Uterus (tissue), 4 donors: Measurements from ENCODE around the gene HLA-DQA2. TPM values are rescaled to one million over a fixed set of nuclear protein-coding genes. Genes with fewer than 3 reads are reported as not detected.
"Not testable (repeated sequence)": the region's sequence is repeated elsewhere in the genome, so short reads cannot be mapped to it uniquely, and the experiment has no call there.

Experiments used
- DNase-seq, 2 donors: peaks; one replicate each; pipeline ENCODE4 v3.0.0-alpha.2; 2019 to 2020
- H3K27ac ChIP-seq, 2 donors: fragments of 200-600 bp; sonication (generic); 1 replicate in 1 of 2; 2 replicates in 1 of 2; pipeline ENCODE4 v1.5.1; 2016 to 2018
- H3K27me3 ChIP-seq, 2 donors: fragments of 200-600 bp; sonication (generic); one replicate each; pipeline ENCODE4 v1.5.1; 2018 to 2019; ENCODE audit warnings: control low read depth in 1 of 2
- H3K36me3 ChIP-seq, 2 donors: fragments of 200-600 bp; sonication (generic); one replicate each; pipeline ENCODE4 v1.5.1; 2019; ENCODE audit warnings: control low read depth in 1 of 2
- H3K4me1 ChIP-seq, 2 donors: fragments of 200-600 bp; sonication (generic); one replicate each; pipeline ENCODE4 v1.5.1; 2018 to 2019; ENCODE audit warnings: control low read depth in 1 of 2
- H3K4me3 ChIP-seq, 2 donors: fragments of 200-600 bp; sonication (generic); 1 replicate in 1 of 2; 2 replicates in 1 of 2; pipeline ENCODE4 v1.5.1; 2018 to 2019; ENCODE audit warnings: mild to moderate bottlenecking in 1 of 2
- H3K9me3 ChIP-seq, 2 donors: fragments of 200-600 bp; sonication (generic); one replicate each; pipeline ENCODE4 v1.5.1; 2019; ENCODE audit warnings: control low read depth in 1 of 2
- CTCF ChIP-seq, 4 experiments: fragments of 200-600 bp in 2 of 4; fragments of 450-650 bp in 2 of 4; sonication (generic) in 2 of 4; IDR thresholded peaks; one replicate each; pipeline ENCODE4 v1.5.1; 2016 to 2019; ENCODE audit warnings: antibody characterized with exemption in 4 of 4, mild to moderate bottlenecking in 2 of 4, moderate library complexity in 1 of 4
- POLR2A ChIP-seq, 2 donors: fragments of 450-650 bp; IDR thresholded peaks; one replicate each; pipeline ENCODE4 v1.6.1; 2016; ENCODE audit warnings: antibody characterized with exemption in 2 of 2, mild to moderate bottlenecking in 1 of 2, moderate library complexity in 1 of 2
- intact Hi-C: fragments of 100-400 bp; cut with DNase I; formaldehyde crosslinking; loops from one replicate; pipeline ENCODE4 v1.15.1; 2023; ENCODE audit warnings: low total_unique reads
- total RNA-seq, 4 donors: library from RNA; depleted of rRNA in 3 of 4; stranded (reverse); fragments of >200 nt in 3 of 4; gene quantifications; one replicate each; pipeline versions ENCODE4 v1.1.0 to v1.2.4, GENCODE V29; 2014 to 2023
- donor health status: DM: yes; HTN: yes; CAD: no.

HLA-DQA2 gene
- total RNA-seq, 4 donors from 2014 or later, result 4.4 TPM; not detected in 3

GRCh38 chr6:32775071-32775470 is 33.9 kb downstream of the HLA-DQA2 start:
- no peak for DNase-seq
- H3K36me3 ChIP-seq, result no peaks in the 10 kb centered on the region
- no peaks in the 10 kb centered on the region for H3K4me1 ChIP-seq
- H3K4me3 ChIP-seq, result no peak overlapping the region
- TF ChIP-seq CTCF (IDR thresholded peaks at IDR 0.05) (no peak), POLR2A (IDR thresholded peaks at IDR 0.05) (no peak)
- intact Hi-C loops, result no loop called here
- H3K9me3 ChIP-seq, result no peaks in the 10 kb centered on the region
- no peak overlapping the region for H3K27ac ChIP-seq
- H3K27me3 ChIP-seq, result no peaks in the 10 kb centered on the region

GRCh38 chr6:32779036-32779435 is 37.8 kb downstream of the HLA-DQA2 start:
- intact Hi-C loops, result no loop called here
- Histone ChIP-seq H3K36me3 (no peaks in the 10 kb centered on the region), H3K4me3 (no peak overlapping the region), H3K9me3 (no peaks in the 10 kb centered on the region), H3K27me3 (no peaks in the 10 kb centered on the region), H3K4me1 (no peaks in the 10 kb centered on the region), H3K27ac (no peak overlapping the region)
- no peak for TF ChIP-seq CTCF (IDR thresholded peaks at IDR 0.05)
- DNase-seq, result no peak

- H3K9me3 ChIP-seq, H3K4me3 ChIP-seq, H3K27ac ChIP-seq, H3K4me1 ChIP-seq, intact Hi-C loops, H3K36me3 ChIP-seq, DNase-seq, H3K27me3 ChIP-seq: not testable (repeated sequence)
Observed at GRCh38 chr6:32782923-32783322, 41.7 kb downstream of the HLA-DQA2 start.

- Histone ChIP-seq H3K27me3 (peaks cover 0 to 6% of the 10 kb centered on the region in 2 donors), H3K4me1 (no peaks in the 10 kb centered on the region), H3K36me3 (no peaks in the 10 kb centered on the region), H3K27ac (no peak overlapping the region), H3K4me3 (no peak overlapping the region), H3K9me3 (no peaks in the 10 kb centered on the region)
- intact Hi-C loops, result no loop called here
- peak in 1 of 2 donors; percentile 22 for DNase-seq
- TF ChIP-seq CTCF (IDR thresholded peaks at IDR 0.05), result peak; percentile 31 to 60 (median 46)
- TF ChIP-seq POLR2A (IDR thresholded peaks at IDR 0.05), result no peak
Observed at GRCh38 chr6:32785781-32786533, 44.8 kb downstream of the HLA-DQA2 start.

GRCh38 chr6:32790306-32790705 is 49.1 kb downstream of the HLA-DQA2 start:
- Histone ChIP-seq H3K4me1 (no peaks in the 10 kb centered on the region), H3K36me3 (no peaks in the 10 kb centered on the region), H3K9me3 (no peaks in the 10 kb centered on the region), H3K4me3 (no peak overlapping the region), H3K27ac (no peak overlapping the region), H3K27me3 (peaks cover 4 to 6% of the 10 kb centered on the region in 2 donors)
- no peak for TF ChIP-seq CTCF (IDR thresholded peaks at IDR 0.05)
- TF ChIP-seq POLR2A (IDR thresholded peaks at IDR 0.05), result no peak
- no peak for DNase-seq
- intact Hi-C loops, result loop anchor here (10.0 kb wide), 1 partner anchor 376 kb away; no protein-coding TSS in a partner anchor
